NOMO-1 treated with dmso at 0.1 percent for 144 hours (cell line): Measurements from ENCODE around the gene HAGHL.
A peak's percentile ranks its signal among the peaks of the same experiment; 100 is the strongest.
"Not testable (repeated sequence)": the region's sequence is repeated elsewhere in the genome, so short reads cannot be mapped to it uniquely, and the experiment has no call there.

Experiments
- DNase-seq: peaks from one replicate; lab custom pipeline; 2025; ENCODE audit not compliant: unreplicated experiment; lab: John Stamatoyannopoulos, UW

The HAGHL gene

GRCh38 chr16:706189-707061 is 20.5 kb upstream of the HAGHL start:
- no peak for DNase-seq

- no peak for DNase-seq
Measured at GRCh38 chr16:707062-707538, 19.8 kb upstream of the HAGHL start.

GRCh38 chr16:708019-708418 is 18.9 kb upstream of the HAGHL start:
- no peak for DNase-seq

GRCh38 chr16:708959-709358 is 17.9 kb upstream of the HAGHL start:
- no peak for DNase-seq

GRCh38 chr16:709566-710499 is 17.1 kb upstream of the HAGHL start:
- no peak for DNase-seq

GRCh38 chr16:710500-711075 is 16.3 kb upstream of the HAGHL start:
- no peak for DNase-seq

- DNase-seq, result no peak
Measured at GRCh38 chr16:711084-711483, 15.8 kb upstream of the HAGHL start.

- DNase-seq, result peak; percentile 70
Measured at GRCh38 chr16:711548-712320, 15.2 kb upstream of the HAGHL start.

- DNase-seq, result not testable (repeated sequence)
Measured at GRCh38 chr16:712740-713250, 14.1 kb upstream of the HAGHL start.

GRCh38 chr16:714079-714478 is 12.8 kb upstream of the HAGHL start:
- DNase-seq, result no peak

- DNase-seq, result peak; percentile 79
Measured at GRCh38 chr16:714558-715476, 12.1 kb upstream of the HAGHL start, which contains the start of gene METRN. Gene METRN, plus strand, starts transcription at chr16:715118. Its CDS starts 172 bp downstream, at chr16:715290.

- DNase-seq, result no peak
Measured at GRCh38 chr16:715477-716199, 11.3 kb upstream of the HAGHL start.

- no peak for DNase-seq
Measured at GRCh38 chr16:716200-716568, 10.7 kb upstream of the HAGHL start.

- no peak for DNase-seq
Measured at GRCh38 chr16:716768-717325, 10.1 kb upstream of the HAGHL start.

GRCh38 chr16:717450-718245 is 9.3 kb upstream of the HAGHL start:
- DNase-seq, result no peak

GRCh38 chr16:718389-718788 is 8.5 kb upstream of the HAGHL start:
- no peak for DNase-seq

- DNase-seq, result no peak
Measured at GRCh38 chr16:718922-719321, 8.0 kb upstream of the HAGHL start.
